Osteoblast (primary cell): ENCODE measurements around the gene SNX9. TPM values are rescaled to one million over a fixed set of nuclear protein-coding genes. Genes with fewer than 3 reads are reported as not detected.
A peak's percentile ranks its signal among the peaks of the same experiment; 100 is the strongest.

Experiments used
- DNase-seq: peaks from one replicate; pipeline ENCODE4 v3.0.0; 2011; ENCODE audit warnings: low spot score, mixed read lengths; ENCODE audit not compliant: insufficient read length; ENCODE audit errors: missing footprints
- H2AFZ ChIP-seq: 2 replicates; pipeline ENCODE4 v1.6.0; 2011; ENCODE audit warnings: mild to moderate bottlenecking, low read length
- H3K27ac ChIP-seq: 2 replicates; pipeline ENCODE4 v1.5.1; 2011; ENCODE audit warnings: mild to moderate bottlenecking, low read depth, low read length, moderate library complexity
- H3K27me3 ChIP-seq: 2 replicates; pipeline ENCODE4 v1.6.0; 2012; ENCODE audit warnings: mild to moderate bottlenecking, control low read depth, inconsistent platforms, low read length, moderate library complexity; ENCODE audit not compliant: insufficient read depth
- H3K36me3 ChIP-seq: 2 replicates; pipeline ENCODE4 v1.5.1; 2011; ENCODE audit warnings: mild to moderate bottlenecking, low read length, control low read depth, moderate library complexity; ENCODE audit not compliant: insufficient read depth
- H3K4me1 ChIP-seq: 2 replicates; pipeline ENCODE4 v1.5.1; 2011; ENCODE audit warnings: mild to moderate bottlenecking, low read length, control low read depth, moderate library complexity; ENCODE audit not compliant: insufficient read depth
- H3K4me2 ChIP-seq: 2 replicates; pipeline ENCODE4 v1.6.0; 2011; ENCODE audit warnings: mild to moderate bottlenecking, low read length; ENCODE audit not compliant: insufficient read depth
- H3K4me3 ChIP-seq: fragments of 200-600 bp; sonication (generic); 3 replicates; pipeline ENCODE4 v1.5.1; 2012; ENCODE audit warnings: mild to moderate bottlenecking, low read length, inconsistent platforms; ENCODE audit not compliant: insufficient read depth
- H3K79me2 ChIP-seq: 2 replicates; pipeline ENCODE4 v1.6.0; 2012; ENCODE audit warnings: mild to moderate bottlenecking, low read length, control low read depth, inconsistent platforms; ENCODE audit not compliant: insufficient read depth
- H3K9me3 ChIP-seq: 2 replicates; pipeline ENCODE4 v1.5.1; 2011; ENCODE audit warnings: low read depth, low read length, control low read depth
- H4K20me1 ChIP-seq: 2 replicates; pipeline ENCODE4 v1.6.0; 2012; ENCODE audit warnings: mild to moderate bottlenecking, low read length, control low read depth; ENCODE audit not compliant: insufficient read depth
- CTCF ChIP-seq: IDR thresholded peaks from 2 replicates; pipeline ENCODE4 v1.5.1; 2011; ENCODE audit warnings: mild to moderate bottlenecking, low read depth, low read length, moderate library complexity; ENCODE audit errors: extremely low read depth
- total RNA-seq: library from RNA; depleted of rRNA; stranded (reverse); fragments of >200 nt; gene quantifications from 2 replicates; pipeline ENCODE4 v1.2.3, GENCODE V29; 2012

The SNX9 gene
- total RNA-seq, 1 donor: 147 TPM

DNA sequence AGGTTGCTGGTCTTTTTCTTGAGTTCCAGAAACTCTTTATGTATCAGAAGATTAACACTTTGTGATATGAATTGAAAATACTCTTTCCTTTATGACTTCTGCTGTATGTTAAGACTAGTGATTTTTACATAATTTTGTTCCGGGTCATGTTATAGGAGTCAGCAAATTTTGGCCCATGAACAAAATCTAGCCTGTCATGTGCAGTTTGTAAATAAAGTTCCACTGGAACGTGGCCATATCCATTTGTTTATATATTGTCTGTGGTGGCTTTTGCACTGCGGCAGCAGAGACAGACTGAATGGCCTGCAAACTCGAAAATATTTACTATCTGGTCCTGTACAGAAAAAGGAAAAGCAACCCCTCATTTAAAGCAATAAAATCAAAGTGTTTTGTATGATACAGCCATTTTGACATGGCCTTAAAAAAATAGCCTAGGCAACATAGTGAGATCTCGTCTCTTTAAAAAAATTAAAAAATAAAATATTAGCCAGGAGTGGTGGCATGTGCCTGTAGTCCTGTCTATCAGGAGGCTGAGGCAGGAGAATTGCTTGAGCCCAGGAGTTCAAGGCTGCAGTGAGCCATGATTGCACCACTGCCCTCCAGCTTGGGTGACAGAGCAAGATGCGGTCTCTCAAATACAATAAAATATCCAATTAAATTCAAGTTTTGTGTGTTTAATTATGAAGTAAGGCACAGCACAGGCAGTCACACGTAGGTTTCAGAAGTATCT, 36.9 kb downstream of the SNX9 start:
- H3K27ac ChIP-seq: no peak overlapping the region
- H3K27me3 ChIP-seq: no peaks in the 10 kb centered on the region
- no peak for DNase-seq
- H3K79me2 ChIP-seq: peaks cover 99% of the 10 kb centered on the region
- H3K4me1 ChIP-seq: peaks cover 18% of the 10 kb centered on the region
- H3K4me2 ChIP-seq: peak overlapping the region; percentile 2
- no peaks in the 10 kb centered on the region for H3K36me3 ChIP-seq
- peaks cover 62% of the 10 kb centered on the region for H4K20me1 ChIP-seq
- TF ChIP-seq CTCF: no peak
- no peak overlapping the region for H2AFZ ChIP-seq
- H3K9me3 ChIP-seq: no peaks in the 10 kb centered on the region
- H3K4me3 ChIP-seq: no peak overlapping the region

DNA sequence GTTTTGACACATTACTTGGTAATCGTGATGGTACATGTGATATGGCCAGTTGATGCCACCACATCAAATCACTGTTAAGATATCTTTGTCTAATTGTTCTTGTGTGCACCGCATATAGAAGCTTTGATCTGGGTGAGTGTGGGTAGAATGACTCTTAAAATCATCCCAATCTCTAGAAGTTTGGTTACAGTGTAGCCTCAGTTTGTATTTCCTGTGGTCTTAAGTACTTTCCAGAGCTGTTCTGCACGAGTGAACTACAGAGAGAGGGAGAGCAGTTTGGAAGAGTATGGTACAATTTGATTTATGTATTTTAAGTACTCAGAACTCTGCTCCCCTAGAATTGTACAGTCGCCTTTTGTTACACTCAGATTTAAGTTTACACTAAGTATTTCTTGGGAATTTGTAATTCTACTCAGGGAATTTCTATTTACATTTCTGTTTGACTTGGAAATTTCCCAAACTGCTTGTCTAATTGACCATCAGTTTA, 37.5 kb downstream of the SNX9 start:
- no peak for DNase-seq
- Histone ChIP-seq H4K20me1 (peaks cover 56% of the 10 kb centered on the region), H2AFZ (no peak overlapping the region), H3K27ac (no peak overlapping the region), H3K4me2 (peak overlapping the region; percentile 2), H3K79me2 (peaks cover 99% of the 10 kb centered on the region), H3K9me3 (no peaks in the 10 kb centered on the region), H3K4me3 (no peak overlapping the region), H3K4me1 (peaks cover 18% of the 10 kb centered on the region), H3K27me3 (no peaks in the 10 kb centered on the region), H3K36me3 (no peaks in the 10 kb centered on the region)
- TF ChIP-seq CTCF: no peak

DNA sequence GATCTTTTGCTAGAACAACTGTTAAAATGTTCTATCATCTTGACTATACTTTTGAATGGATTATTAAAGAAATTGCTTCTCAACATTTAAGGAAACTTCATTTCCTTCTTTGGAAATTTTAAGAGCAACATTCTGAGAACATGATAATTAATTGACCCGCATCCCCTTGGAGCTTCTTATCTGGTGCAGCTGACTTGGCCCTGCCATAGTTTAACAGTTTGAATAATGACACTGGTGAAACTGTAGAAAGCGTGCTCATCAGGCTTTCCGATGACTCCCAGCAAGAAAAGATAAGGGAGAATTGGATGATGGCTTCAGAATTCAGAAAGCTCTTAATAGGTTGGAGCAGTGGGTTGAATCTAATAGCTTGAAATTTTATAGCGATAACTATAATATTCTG, 38.1 kb downstream of the SNX9 start:
- no peak for DNase-seq
- H3K4me3 ChIP-seq: no peak overlapping the region
- no peak overlapping the region for H3K4me2 ChIP-seq
- H4K20me1 ChIP-seq: peaks cover 50% of the 10 kb centered on the region
- no peak overlapping the region for H3K27ac ChIP-seq
- peaks cover 99% of the 10 kb centered on the region for H3K79me2 ChIP-seq
- H2AFZ ChIP-seq: no peak overlapping the region
- no peaks in the 10 kb centered on the region for H3K9me3 ChIP-seq
- no peaks in the 10 kb centered on the region for H3K27me3 ChIP-seq
- TF ChIP-seq CTCF: no peak
- no peaks in the 10 kb centered on the region for H3K36me3 ChIP-seq
- peaks cover 18% of the 10 kb centered on the region for H3K4me1 ChIP-seq

GRCh38 chr6:157861814-157862213, 38.8 kb downstream of the SNX9 start:
- H2AFZ ChIP-seq: no peak overlapping the region
- H3K9me3 ChIP-seq: no peaks in the 10 kb centered on the region
- no peaks in the 10 kb centered on the region for H3K36me3 ChIP-seq
- H3K4me1 ChIP-seq: peaks cover 20% of the 10 kb centered on the region
- H3K27me3 ChIP-seq: no peaks in the 10 kb centered on the region
- peak; percentile 36 for DNase-seq
- peaks cover 47% of the 10 kb centered on the region for H4K20me1 ChIP-seq
- H3K4me3 ChIP-seq: no peak overlapping the region
- TF ChIP-seq CTCF: no peak
- peaks cover 99% of the 10 kb centered on the region for H3K79me2 ChIP-seq
- H3K27ac ChIP-seq: no peak overlapping the region
- no peak overlapping the region for H3K4me2 ChIP-seq
